Activated CD8-positive, alpha-beta memory T cell treated with anti-CD3 and anti-CD28 coated beads for 4 hours (primary cell): ENCODE results near the gene TMTC1.

Experiments
- DNase-seq, 2 donors: peaks; one replicate each; pipeline ENCODE4 v3.0.0-alpha.2; 2020; ENCODE audit warnings: low read depth in 2 of 2

The TMTC1 gene

DNA sequence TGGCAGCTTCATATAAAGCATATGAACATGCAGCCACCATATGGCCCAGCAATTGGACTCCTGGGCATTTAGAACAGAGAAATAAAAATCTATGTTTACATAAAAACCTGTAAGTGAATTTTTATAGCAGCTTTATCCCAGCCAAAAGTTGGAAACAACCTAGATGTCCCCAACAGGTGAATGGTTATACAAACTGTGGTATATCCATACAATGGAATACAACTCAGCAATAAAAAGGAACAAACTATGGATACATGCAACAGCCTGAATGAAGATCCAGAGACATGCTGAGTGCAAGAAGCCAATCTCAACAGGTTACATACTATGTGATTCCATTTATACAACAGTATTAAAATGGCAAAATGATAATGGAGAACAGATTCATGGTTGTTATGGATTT lies 3.7 kb downstream of the TMTC1 start:
- no peak for DNase-seq

DNA sequence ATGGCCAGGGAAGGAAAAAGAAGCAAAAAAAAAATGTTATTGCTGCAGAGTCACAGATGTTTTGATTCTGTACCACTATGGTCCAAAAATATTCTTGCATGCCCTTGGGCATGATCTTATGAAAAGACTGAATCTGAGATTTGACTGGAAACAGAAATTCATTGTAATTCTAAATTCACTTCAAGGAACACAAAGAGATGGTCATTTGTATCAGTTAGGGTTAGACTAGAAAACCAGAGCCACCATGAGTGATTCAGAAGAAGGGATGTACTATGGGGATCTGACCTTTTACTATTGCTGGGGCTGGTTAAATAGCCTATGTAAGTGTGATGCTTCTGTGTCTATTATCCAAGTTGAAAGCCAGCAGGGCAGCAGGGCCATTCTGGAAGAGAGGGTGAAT lies 5.2 kb downstream of the TMTC1 start:
- DNase-seq: no peak

DNA sequence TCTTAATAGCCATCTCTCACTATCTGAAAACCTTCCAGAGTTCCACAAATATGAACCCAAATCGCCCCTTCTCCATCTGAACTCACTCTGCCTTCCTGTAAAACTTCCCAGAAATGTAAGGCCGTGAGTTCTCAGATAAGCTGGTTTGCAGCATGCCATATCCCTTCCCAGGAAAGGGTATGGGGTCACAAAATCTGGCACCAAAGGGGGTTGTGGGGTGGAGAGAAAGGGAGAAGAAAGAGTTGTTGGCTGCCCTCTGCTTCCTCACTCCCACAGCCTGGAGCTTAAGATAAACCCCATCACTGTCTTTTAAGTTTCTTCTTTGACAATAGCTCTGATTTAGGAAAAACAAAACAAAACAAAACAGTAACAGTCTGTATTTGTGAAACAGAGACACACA lies 10.7 kb downstream of the TMTC1 start:
- DNase-seq: no peak

DNA sequence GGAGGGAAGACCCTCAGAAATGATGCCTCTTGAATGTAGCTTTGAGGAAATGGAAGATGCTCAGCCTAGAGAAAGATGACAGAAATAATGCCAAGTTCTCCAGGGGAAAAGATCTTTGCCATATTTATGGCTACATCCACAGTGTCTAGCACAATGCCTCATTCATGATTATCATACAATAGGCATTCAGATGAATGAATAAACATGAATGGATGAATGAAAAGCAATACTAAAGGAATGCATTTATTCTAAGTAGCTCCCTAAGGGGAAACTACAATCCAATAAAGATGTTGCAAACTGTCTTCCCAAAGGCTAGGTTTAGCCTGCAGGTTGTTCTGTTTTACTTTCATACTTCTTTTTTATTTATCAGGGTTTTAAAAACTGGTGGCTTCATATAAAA lies 12.0 kb downstream of the TMTC1 start:
- no peak for DNase-seq

DNA sequence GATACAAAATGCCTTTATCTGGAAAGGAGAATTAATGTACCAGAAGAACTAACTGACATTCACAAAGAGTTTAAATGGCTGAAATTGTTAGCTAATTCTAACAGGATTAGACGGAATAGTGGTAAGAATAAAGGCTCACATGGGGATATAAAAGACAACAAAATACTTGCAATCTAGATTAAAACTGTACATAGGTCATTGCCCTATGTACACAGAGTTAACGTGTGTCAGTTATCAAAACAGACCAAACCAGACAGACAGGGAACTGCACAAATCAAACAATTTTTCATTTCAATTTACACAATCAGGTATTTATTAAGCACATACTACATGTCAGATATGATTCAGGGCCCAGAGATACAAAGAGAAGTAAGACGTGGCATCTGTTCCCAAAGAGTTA lies 12.6 kb downstream of the TMTC1 start:
- DNase-seq: no peak

DNA sequence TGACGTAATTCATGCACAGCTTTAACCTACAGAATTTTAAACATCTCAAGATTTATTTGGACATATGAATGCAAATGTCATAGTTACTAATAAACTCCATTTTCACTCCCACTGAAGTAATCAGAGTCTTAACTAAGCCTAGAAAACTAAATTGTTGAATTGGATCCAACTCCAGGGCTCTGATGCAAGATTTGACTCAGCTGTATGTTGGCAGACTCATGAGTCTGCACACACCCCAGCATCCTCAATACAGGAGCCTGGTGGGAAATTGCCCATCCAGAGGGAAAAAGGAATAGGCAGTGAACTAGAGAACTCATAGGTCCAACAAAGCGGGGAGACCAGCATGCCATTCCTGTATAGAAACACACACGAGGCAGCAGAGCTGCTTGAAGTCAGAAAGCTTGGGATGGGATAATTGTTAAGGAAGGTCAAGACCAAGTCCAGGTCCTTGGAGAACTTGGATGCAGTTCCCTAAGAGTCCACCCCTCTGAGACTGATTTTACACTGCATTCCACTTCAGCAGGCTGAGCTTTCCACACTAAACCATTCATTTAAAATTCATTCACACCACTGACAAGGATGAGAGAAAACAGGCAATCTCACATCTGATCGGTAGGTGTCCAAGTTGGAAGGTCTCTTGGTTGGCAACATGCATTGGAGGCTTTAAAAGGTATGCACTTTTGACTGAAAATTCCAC lies 14.4 kb downstream of the TMTC1 start:
- no peak for DNase-seq

DNA sequence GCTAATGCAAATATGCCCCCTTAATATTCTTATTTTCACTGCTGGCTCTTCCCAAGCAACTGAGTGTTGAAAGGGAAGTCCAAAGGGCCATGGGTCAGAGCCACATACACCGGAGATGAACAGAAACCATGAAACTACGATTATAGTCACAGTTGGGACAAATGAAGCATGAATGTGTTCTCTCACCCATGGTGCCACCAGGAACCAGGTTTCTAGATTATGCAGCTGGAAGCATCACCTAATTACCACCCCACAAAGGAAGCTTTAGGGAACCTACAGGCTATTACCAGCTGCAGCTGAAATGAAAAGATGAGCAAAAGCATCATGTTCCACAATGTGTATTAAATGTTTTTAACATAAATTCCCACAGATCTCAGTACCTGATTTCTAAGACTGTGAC lies 15.4 kb downstream of the TMTC1 start:
- DNase-seq: no peak

DNA sequence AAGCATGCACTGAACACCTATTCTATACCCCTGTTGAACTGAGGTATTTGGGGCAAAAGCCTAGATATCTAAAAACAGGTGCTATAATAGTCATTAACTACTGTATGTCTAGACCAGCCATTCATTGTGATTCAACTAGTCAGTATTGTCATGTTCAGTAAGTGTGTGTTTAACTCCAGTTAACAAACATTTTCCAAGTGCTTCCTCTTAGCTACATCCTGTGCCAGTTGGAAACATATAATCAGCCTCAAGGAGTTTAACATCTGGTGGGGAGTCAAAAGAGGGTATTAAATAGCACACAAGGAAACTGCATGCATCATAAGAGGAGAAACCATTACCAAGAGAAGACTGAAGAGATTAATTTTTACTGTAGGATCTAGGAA lies 20.4 kb downstream of the TMTC1 start:
- DNase-seq: no peak

DNA sequence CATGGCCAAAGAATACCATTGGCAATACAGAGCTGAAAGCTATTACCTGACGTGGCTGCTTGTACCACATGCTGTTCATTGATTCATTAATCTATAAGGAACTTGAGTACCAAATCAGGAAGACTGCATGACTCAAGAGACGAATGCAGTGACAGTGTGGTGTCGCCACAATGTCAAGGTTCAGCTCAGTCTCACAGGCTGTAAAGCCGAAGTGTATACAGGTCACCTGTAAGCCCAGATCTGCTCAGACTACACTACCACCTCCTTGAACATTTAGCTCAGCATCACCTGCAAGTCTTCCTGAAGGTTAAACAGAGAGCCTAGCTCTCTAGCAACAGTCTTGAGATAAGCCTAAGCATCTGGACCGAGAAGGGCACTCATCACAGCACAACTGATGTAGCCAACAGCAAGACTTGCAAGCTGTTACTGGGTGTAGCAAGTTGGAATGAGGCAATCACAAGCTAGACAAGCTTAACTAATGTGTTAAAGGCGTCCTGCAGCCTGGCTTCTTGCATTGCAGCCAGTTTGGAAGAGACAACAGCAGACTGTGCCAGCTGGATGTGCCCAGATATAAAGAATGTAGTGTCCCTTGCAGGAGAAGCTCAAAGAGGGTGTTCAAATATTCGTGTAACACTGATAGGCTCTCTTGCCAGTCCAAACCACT lies 21.0 kb downstream of the TMTC1 start:
- DNase-seq: no peak

DNA sequence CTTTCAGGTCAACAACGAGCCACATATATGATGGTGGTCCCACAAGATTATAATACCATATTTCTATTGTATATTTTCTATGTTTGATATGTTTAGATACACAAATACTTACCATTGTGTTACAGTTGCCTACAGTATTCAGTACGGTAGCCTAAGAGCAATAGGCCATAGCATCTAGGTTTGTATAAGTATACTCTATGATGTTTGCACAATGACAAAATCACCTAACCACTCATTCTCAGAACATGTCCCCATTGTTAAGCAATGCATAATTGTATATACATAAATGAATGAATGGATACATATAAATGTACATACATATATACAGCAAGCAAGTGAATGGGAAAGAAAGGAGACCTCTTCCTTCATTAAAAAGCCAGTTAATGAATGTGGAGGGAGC lies 23.8 kb downstream of the TMTC1 start:
- DNase-seq: no peak

DNA sequence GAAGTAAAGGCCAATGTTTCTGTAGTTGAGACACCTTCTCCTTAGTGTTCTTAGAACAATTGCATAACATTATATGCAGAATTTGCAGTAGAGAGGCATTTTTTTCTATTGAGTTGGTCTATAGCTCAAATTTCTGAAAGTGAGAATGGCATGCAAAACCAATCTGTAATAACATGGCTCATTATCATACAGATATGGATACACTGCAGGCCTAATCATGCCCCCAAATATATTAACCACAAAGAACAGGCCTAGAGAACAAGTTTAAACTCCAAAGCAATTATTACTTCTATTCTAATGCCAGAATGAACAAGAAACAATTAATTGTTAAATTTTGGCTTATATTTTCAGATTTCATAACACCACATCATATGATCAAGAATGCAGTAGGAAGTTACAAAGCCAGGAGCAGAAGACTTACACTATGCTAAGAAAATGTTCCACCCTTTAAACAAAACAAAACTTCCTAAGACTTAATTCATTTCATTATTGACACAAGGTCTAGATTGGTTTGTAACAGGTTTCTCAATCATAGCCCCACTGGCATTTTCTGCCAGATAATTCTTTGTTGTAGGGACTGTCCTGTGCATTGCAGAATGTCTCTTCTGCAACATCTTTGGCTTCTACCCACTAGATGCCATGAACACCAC lies 26.9 kb downstream of the TMTC1 start:
- DNase-seq: no peak

DNA sequence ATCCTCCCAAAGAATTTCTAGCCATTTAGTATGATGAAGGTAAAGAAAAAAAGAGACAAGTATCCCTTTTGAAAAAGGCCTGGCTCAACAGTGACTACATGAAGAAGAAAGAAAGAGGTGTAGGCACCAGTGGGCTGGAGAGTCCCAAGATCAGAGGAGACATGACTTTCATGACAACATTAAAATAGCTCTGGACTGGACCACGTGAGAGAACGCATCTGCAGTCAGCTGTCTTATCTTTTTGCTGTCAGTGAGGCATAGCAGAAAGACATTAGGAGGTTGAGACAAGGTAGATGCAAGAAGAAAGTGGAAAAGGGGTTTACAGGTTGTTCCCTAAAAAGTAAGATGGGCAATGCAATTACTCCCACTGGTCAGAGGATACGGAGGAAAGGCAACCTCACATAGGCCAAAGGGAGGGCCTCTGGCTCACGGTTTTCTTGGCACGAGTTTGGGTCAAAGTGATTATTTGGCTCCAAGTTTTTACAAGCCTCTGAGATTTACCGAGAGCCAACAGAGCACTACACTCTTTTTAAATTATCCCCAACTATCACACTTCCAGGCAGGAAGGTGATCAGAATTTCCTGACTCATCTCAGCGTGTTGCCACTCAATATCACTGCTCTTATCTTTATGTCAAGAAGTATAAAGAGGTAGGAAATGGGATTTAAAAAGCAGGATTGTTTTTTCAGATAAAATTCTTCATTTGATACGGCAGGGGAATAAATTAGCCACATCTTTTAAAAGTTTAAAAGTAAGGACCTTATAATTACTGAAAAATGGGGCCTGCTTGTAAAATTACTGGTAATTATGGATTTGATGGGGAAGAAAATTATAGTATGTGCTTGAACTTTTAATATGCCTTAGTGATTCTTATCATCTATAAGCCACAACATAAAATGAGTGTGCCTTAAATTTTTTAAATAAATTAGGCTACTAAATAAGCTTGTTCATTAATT lies 29.2 kb downstream of the TMTC1 start:
- no peak for DNase-seq

DNA sequence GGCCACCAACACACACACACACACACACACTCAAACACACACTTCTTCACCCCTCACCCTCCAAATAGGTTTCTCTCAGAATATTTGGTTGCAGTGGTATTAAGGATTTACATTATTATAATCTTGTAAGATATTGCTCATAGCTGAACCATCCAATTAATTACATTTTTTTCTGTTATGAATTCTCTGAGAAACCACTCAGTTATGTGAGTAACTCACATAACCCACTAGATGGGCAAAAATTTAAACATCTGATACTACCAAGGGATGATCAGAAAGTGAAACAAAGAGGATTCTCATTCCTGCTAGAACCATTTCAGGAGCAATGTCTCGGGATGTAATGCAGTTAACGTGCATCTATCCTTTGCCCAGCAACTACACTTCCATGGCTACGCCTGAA lies 31.6 kb downstream of the TMTC1 start:
- DNase-seq: no peak

DNA sequence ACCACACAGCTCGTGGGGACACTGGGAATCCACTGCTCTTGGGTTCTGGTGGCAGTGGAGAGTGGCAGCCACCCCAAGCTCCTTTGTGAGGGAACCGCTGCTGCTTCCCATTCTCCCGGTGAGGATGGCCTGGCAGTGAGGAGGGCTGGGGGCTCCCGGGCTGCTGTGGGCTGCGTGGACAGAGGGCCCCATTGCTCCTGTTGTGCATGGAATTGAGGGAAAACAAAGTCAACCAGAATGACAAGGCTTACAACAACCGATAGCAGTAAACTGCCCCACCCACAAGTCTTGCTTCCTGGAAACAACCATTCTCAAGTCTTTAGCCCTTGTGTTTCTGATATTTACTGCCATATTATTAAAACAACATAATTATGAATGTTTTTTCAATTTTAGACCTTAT lies 32.1 kb downstream of the TMTC1 start:
- no peak for DNase-seq

DNA sequence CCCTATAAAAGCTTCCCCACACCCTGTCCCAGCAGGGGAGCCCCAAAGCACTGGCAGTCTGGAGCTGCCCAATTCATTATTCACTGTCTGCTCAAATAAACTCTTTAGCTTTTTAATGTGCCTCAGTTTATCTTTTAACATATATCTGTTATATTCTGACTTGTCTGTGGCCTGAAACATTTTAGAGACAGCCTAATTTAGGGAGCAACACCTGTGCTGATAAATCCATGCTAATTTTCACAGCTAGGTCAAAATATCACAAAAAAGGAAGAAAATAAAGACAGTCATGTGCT lies 32.9 kb downstream of the TMTC1 start:
- DNase-seq: no peak

DNA sequence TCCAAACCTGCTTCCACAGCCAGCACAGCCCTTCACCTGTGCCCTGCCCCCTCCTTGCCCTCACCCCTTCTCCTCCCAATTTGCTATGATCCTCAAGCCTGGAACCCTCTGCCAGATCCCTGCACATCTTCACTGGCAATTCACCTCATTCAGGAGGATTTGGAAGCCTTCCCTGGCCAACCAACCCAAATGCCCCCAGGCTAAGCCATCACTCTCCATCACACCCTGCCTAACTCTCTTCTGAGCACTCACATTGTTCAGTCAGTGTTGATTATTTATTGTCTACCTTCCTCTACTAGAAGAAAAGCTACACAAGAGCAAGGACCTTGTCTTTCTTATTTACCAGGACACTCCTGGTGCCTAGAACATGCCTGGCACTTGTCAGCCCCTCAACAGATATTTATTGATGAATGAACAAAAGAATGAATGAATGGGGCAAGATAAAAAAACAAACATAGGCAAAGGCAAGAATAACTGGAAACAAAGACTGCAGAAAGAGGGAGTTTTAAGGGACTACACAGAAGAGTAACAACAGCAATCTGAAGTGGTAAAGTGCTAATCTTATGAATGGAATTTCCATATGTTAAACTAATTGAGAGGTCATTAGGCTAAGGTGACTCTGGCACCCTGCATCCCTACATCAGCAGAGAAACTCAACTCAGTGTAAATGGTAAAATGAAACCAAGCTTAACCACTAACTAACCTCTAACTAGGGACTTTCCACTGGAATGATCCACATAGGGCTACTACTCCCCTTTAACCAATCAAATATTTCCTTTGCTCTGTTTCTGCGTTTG lies 33.4 kb downstream of the TMTC1 start:
- DNase-seq: no peak

DNA sequence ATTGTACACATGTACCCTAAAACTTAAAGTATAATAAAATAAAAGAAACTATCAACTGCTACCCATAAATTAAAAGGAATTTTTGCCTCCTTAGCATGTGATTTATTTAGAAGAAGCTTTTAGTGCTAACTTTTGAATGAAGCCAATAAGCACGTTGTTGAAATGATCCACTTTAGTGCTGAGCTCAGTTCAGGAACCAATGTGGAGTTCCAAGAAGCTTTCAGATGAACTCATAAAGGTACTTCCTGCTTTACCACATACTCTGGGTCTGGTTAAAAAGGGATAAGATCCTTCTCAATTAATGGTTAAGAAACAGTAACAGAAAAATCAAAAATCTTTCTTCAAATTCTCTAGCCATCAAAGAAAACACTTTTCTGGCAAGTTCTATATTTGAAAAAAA lies 39.4 kb downstream of the TMTC1 start:
- no peak for DNase-seq

DNA sequence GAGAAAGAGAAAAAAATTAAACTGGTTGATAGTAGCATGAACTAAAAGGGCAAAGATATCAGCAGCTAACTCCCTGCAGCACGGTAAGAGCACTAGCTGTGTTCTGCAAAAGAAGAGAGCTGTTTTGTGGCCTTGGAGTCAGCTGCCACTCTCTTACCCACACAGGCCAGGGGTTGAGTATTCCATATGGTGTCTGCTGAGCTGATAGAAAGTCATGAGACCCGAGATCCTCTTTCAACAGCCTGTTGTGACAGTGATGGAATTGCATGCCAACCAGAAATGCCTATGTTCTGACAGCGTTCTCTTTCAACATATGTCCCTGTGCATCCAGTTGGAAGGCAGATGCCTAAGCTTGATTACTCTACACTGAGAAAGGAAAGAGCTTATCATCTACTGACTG lies 39.9 kb downstream of the TMTC1 start:
- DNase-seq: no peak

DNA sequence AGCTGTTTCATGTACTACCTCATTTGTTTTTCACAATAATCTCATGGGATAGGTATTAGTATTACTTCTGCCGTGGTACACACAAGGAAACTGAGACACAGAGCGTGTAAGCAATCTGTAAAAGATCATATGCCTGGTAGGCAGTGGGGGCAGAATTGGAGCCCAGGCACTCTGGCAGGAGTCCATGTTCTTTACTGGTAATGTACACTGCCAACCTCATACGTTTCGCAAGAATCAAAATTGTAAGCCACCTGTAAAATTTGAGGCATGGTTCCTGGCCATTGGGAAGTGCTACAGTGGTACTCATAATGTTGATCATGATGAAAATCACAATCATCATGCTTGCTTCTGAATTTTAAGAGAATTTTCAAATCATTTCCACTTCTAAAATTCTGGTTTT lies 40.7 kb downstream of the TMTC1 start:
- no peak for DNase-seq

DNA sequence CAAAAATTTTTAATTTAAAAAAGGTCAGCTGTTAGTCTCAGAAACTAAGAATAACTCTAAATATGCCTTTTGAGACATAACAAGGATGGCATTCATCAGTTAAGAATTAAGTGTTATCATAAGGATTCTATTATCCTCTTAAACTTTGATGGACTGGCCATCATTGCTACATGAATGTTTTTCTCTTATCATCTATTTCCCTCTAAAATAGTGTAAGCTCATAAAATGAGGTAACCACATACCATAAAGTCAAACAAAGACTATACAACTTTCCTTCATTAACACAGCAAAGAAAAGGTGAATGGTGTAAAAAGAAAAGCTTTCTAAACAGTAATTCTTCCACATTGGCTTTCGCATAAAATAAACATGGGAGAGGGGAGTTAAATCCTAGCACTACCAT lies 41.1 kb downstream of the TMTC1 start:
- no peak for DNase-seq

DNA sequence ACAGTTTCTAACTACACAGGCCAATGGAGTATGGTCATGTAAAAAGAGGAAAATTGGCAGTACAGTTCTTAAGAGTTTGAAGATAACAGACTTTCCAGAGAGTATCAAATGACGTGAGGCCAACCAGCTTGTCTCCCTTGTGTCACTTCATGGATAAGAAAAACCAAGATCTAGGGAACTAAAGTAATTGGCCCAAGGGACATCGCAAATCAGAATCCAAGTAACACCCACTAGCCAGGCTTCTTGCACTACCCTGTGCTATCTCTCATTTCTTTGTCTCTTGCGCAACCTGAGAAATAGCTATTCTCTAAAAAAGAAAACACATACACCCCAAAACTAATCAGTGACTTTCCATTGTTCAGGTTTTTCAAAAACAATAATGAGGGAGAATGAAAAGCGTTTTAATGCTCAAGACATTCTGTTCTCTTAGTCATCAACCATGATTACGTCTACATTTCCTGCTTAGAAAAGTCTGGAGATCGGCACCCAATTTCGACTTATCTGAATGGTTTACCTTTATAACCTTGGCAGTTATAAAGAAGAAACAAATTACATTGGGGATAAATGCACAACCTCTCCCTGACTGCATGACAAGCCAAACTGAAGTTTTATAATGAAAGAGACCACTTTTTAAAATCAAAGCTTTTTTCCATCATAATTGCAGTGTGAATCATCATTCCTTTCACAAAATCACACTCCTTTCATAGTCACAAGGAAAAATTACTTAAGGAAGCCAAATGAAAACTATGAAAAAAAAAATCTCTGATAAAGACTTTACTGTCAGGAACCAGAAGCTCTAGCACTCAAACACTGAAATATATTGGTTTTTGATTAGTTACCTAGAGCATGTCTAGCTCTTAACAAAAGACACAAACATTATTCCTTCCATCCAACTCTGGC lies 42.1 kb downstream of the TMTC1 start:
- no peak for DNase-seq
